Astrocyte (in vitro differentiated cells and primary cell): ENCODE data around the gene PCBP1. TPM values are rescaled to one million over a fixed set of nuclear protein-coding genes. Genes with fewer than 3 reads are reported as not detected.

Experiments used
- DNase-seq: peaks from one replicate; pipeline ENCODE4 v3.0.0-alpha.2; 2010; ENCODE audit warnings: low read depth
- FAIRE-seq: peaks from 2 replicates; lab custom pipeline; 2011; peaks lifted over from hg19 to GRCh38; lab: Jason Lieb, UNC
- H2AFZ ChIP-seq: 2 replicates; pipeline ENCODE4 v1.6.0; 2012; ENCODE audit warnings: low read depth, low read length, inconsistent platforms
- H3K27ac ChIP-seq: 2 replicates; pipeline ENCODE4 v1.5.1; 2011; ENCODE audit warnings: low read depth, low read length, inconsistent platforms
- H3K27me3 ChIP-seq: 2 replicates; pipeline ENCODE4 v1.6.0; 2011; ENCODE audit warnings: low read length, inconsistent platforms; ENCODE audit not compliant: insufficient read depth
- H3K36me3 ChIP-seq: 2 replicates; pipeline ENCODE4 v1.5.1; 2011; ENCODE audit warnings: low read length, inconsistent platforms; ENCODE audit not compliant: insufficient read depth
- H3K4me1 ChIP-seq: 2 replicates; pipeline ENCODE4 v1.5.1; 2011; ENCODE audit warnings: low read length, inconsistent platforms; ENCODE audit not compliant: insufficient read depth
- H3K4me2 ChIP-seq: 2 replicates; pipeline ENCODE4 v1.6.0; 2012; ENCODE audit warnings: low read length, inconsistent platforms
- H3K4me3 ChIP-seq: 2 replicates; pipeline ENCODE4 v1.5.1; 2011; ENCODE audit warnings: low read depth, mild to moderate bottlenecking, low read length, inconsistent platforms; ENCODE audit not compliant: insufficient read depth
- H3K79me2 ChIP-seq: 2 replicates; pipeline ENCODE4 v1.6.0; 2012; ENCODE audit warnings: mild to moderate bottlenecking, low read length, inconsistent platforms; ENCODE audit not compliant: insufficient read depth
- H3K9ac ChIP-seq: 2 replicates; pipeline ENCODE4 v1.6.0; 2012; ENCODE audit warnings: mild to moderate bottlenecking, low read length, inconsistent platforms
- H3K9me3 ChIP-seq: 2 replicates; pipeline ENCODE4 v1.5.1; 2012; ENCODE audit warnings: low read depth, mild to moderate bottlenecking, low read length, inconsistent platforms; ENCODE audit not compliant: insufficient read depth
- H4K20me1 ChIP-seq: 2 replicates; pipeline ENCODE4 v1.6.0; 2012; ENCODE audit warnings: low read length, inconsistent platforms; ENCODE audit not compliant: insufficient read depth
- H3K27ac Mint-ChIP-seq: one replicate; pipeline ENCODE4 v1.8.0; 2021; ENCODE audit warnings: mild to moderate bottlenecking, mixed read lengths; ENCODE audit not compliant: unreplicated experiment
- H3K27me3 Mint-ChIP-seq: one replicate; pipeline ENCODE4 v1.8.0; 2021; ENCODE audit warnings: low read depth, mixed read lengths; ENCODE audit not compliant: unreplicated experiment
- H3K36me3 Mint-ChIP-seq: one replicate; pipeline ENCODE4 v1.8.0; 2021; ENCODE audit warnings: low read depth, mixed read lengths; ENCODE audit not compliant: unreplicated experiment
- H3K4me1 Mint-ChIP-seq: one replicate; pipeline ENCODE4 v1.8.0; 2021; ENCODE audit warnings: low read depth, mixed read lengths; ENCODE audit not compliant: unreplicated experiment
- H3K4me3 Mint-ChIP-seq: one replicate; pipeline ENCODE4 v1.8.0; 2021; ENCODE audit warnings: mild to moderate bottlenecking, moderate library complexity, mixed read lengths; ENCODE audit not compliant: unreplicated experiment
- H3K9me3 Mint-ChIP-seq: one replicate; pipeline ENCODE4 v1.8.0; 2021; ENCODE audit warnings: mild to moderate bottlenecking, mixed read lengths; ENCODE audit not compliant: unreplicated experiment
- EZH2 ChIP-seq: IDR thresholded peaks from 2 replicates; pipeline ENCODE4 v1.6.1; 2012; ENCODE audit warnings: mild to moderate bottlenecking, low read length, inconsistent platforms; ENCODE audit not compliant: insufficient read depth
- total RNA-seq: library from RNA; stranded (reverse); gene quantifications from 2 replicates; pipeline ENCODE4 v1.2.1, GENCODE V29; 2021
- TF ChIP-seq, protein P1 (sequence below): IDR thresholded peaks from 2 replicates; pipeline ENCODE4 v1.5.1; 2011; ENCODE audit warnings: low read depth, mild to moderate bottlenecking, inconsistent platforms, low read length, moderate library complexity; ENCODE audit not compliant: insufficient read depth

The PCBP1 gene
- total RNA-seq, 1 donor from 2014 or later: 205 TPM

DNA sequence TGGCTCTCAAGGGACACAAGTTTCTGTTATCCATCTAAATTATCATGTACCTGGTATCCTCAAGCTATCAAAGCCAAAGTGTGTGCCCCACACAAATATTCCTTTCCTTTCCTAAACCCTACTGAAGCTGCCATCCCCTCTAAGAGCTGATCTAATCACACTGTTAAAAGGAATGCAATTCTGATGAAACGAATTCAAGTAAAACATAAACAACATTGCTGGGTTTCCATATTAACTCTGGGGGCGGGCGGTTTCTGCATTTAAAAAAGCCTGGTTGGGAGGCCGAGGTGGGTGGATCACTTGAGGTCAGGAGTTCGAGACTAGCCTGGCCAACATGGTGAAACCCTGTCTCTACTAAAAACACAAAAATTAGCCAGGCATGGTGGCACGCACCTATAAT lies 41.9 kb upstream of the PCBP1 start:
- TF ChIP-seq, protein P1, sequence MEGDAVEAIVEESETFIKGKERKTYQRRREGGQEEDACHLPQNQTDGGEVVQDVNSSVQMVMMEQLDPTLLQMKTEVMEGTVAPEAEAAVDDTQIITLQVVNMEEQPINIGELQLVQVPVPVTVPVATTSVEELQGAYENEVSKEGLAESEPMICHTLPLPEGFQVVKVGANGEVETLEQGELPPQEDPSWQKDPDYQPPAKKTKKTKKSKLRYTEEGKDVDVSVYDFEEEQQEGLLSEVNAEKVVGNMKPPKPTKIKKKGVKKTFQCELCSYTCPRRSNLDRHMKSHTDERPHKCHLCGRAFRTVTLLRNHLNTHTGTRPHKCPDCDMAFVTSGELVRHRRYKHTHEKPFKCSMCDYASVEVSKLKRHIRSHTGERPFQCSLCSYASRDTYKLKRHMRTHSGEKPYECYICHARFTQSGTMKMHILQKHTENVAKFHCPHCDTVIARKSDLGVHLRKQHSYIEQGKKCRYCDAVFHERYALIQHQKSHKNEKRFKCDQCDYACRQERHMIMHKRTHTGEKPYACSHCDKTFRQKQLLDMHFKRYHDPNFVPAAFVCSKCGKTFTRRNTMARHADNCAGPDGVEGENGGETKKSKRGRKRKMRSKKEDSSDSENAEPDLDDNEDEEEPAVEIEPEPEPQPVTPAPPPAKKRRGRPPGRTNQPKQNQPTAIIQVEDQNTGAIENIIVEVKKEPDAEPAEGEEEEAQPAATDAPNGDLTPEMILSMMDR: no peak
- TF ChIP-seq EZH2: no peak
- Histone ChIP-seq H3K9ac (no peak overlapping the region), H3K79me2 (no peaks in the 10 kb centered on the region), H3K4me3 (no peak overlapping the region), H3K36me3 (no peaks in the 10 kb centered on the region), H4K20me1 (no peaks in the 10 kb centered on the region), H3K4me1 (peaks cover 6% of the 10 kb centered on the region), H3K9me3 (no peaks in the 10 kb centered on the region), H3K27me3 (no peaks in the 10 kb centered on the region), H3K27ac (no peak overlapping the region), H2AFZ (no peak overlapping the region), H3K4me2 (no peak overlapping the region)
- peaks cover 9% of the 10 kb centered on the region for H3K4me1 Mint-ChIP-seq
- FAIRE-seq (no peak), DNase-seq (no peak)
- no peak overlapping the region for H3K27ac Mint-ChIP-seq
- no peak overlapping the region for H3K4me3 Mint-ChIP-seq
- H3K27me3 Mint-ChIP-seq: no peaks in the 10 kb centered on the region
- H3K9me3 Mint-ChIP-seq: no peaks in the 10 kb centered on the region
- peaks cover 11% of the 10 kb centered on the region for H3K36me3 Mint-ChIP-seq

DNA sequence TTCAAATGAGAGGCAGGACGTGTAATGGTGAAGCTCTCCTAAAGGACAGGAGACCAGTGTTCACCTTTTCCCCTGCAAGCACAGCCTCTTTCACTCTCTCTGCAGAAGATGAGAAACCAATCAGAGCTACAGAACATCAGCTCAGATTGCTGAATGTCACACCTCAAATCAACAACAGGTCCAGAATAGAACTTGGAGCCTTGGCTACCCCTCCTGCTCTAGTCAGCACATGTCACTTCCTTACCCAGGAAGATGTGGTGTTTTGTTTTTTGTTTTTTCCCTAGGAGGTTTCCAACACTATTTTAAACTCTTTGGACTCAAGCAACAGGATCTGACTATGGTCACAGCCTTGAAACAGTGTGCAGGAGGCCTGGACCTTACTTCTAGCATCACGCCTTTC lies 41.3 kb upstream of the PCBP1 start:
- Mint-ChIP-seq H3K27me3 (no peaks in the 10 kb centered on the region), H3K27ac (no peak overlapping the region), H3K36me3 (peaks cover 11% of the 10 kb centered on the region), H3K9me3 (no peaks in the 10 kb centered on the region), H3K4me3 (no peak overlapping the region), H3K4me1 (peaks cover 9% of the 10 kb centered on the region)
- Histone ChIP-seq H3K27ac (no peak overlapping the region), H3K36me3 (no peaks in the 10 kb centered on the region), H4K20me1 (no peaks in the 10 kb centered on the region), H3K4me3 (no peak overlapping the region), H3K4me1 (peaks cover 6% of the 10 kb centered on the region), H3K79me2 (no peaks in the 10 kb centered on the region), H3K9me3 (no peaks in the 10 kb centered on the region), H3K4me2 (no peak overlapping the region), H3K9ac (no peak overlapping the region), H3K27me3 (no peaks in the 10 kb centered on the region), H2AFZ (no peak overlapping the region)
- TF ChIP-seq EZH2: no peak
- TF ChIP-seq, protein P1: no peak
- FAIRE-seq: no peak
- no peak for DNase-seq

DNA sequence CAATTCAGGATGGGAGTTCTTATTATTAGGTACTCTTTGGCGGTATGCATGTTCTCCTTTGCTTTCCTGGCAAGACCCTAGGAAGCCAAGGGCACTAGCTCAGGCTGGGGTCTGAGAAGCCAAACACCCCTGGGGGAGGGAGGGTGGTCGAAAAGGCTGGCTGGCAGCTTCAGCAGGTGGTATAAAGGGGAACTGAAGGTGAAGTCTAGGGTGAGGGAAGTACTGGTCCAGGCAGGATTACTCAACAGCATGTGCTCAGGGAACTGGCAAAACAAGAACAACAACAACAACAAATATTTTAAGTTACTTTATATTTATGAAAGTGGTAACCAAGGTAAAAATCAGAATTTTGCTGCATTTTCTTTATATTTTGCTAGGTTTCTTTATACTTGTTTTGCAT lies 40.7 kb upstream of the PCBP1 start:
- peaks cover 5% of the 10 kb centered on the region for H3K4me1 ChIP-seq
- Mint-ChIP-seq H3K27ac (no peak overlapping the region), H3K36me3 (peaks cover 11% of the 10 kb centered on the region), H3K4me1 (peaks cover 5% of the 10 kb centered on the region), H3K4me3 (no peak overlapping the region), H3K9me3 (no peaks in the 10 kb centered on the region), H3K27me3 (no peaks in the 10 kb centered on the region)
- H3K27me3 ChIP-seq: no peaks in the 10 kb centered on the region
- H3K27ac ChIP-seq: no peak overlapping the region
- FAIRE-seq (no peak), DNase-seq (no peak)
- no peak overlapping the region for H3K4me2 ChIP-seq
- H3K79me2 ChIP-seq: no peaks in the 10 kb centered on the region
- H2AFZ ChIP-seq: no peak overlapping the region
- H3K36me3 ChIP-seq: no peaks in the 10 kb centered on the region
- H4K20me1 ChIP-seq: no peaks in the 10 kb centered on the region
- H3K9me3 ChIP-seq: no peaks in the 10 kb centered on the region
- H3K9ac ChIP-seq: no peak overlapping the region
- TF ChIP-seq, protein P1: no peak
- TF ChIP-seq EZH2: no peak
- no peak overlapping the region for H3K4me3 ChIP-seq
